Measurements from ENCODE around the gene SASH1. TPM values are rescaled to one million over a fixed set of nuclear protein-coding genes. Genes with fewer than 3 reads are reported as not detected.

The SASH1 gene
- total RNA-seq, 5 donors from 2014 or later (not counting 1 experiment from before 2014, with no cell fraction given): 0.26 to 5.5 (median 0.95) TPM

- no peaks in the 10 kb centered on the region for H3K36me3 Mint-ChIP-seq
- H3K27me3 ChIP-seq (replicated peaks in 1 of 2; ENCODE audit: control insufficient read depth in 2 of 2, extremely low read depth in 1 of 2, insufficient read depth in 2 of 2, low read length in 1 of 2): peaks cover 16 to 30% of the 10 kb centered on the region in 2 experiments
- no peaks in the 10 kb centered on the region for H3K36me3 ChIP-seq (ENCODE audit: control insufficient read depth in 2 of 2, extremely low read depth in 1 of 2, insufficient read depth in 1 of 2, low read length in 1 of 2)
- ATAC-seq (replicated peaks in 1 of 4) (no peak), DNase-seq (no peak)
- no peak overlapping the region for H3K27ac ChIP-seq (ENCODE audit: low read length)
- H3K27me3 Mint-ChIP-seq: peaks cover 20 to 33% of the 10 kb centered on the region in 2 donors
- H3K9me3 Mint-ChIP-seq: no peaks in the 10 kb centered on the region
- H3K27ac Mint-ChIP-seq: no peak overlapping the region
- no peak overlapping the region for H3K4me3 Mint-ChIP-seq
- H3K4me1 ChIP-seq (ENCODE audit: control insufficient read depth in 1 of 2, extremely low read depth in 1 of 2, insufficient read depth in 2 of 2, low read length in 2 of 2): peaks cover 4 to 9% of the 10 kb centered on the region in 2 experiments
- H3K4me1 Mint-ChIP-seq: peaks cover 14 to 18% (median 15%) of the 10 kb centered on the region in 3 donors
- ChIA-PET POLR2A (no interaction called here), CTCF (no interaction called here)
- H3K9me3 ChIP-seq: no peaks in the 10 kb centered on the region
- 98% methylated on average over 4 of the region's 5 CpGs for WGBS (ENCODE audit: insufficient coverage)
- H3K4me3 ChIP-seq (ENCODE audit: control insufficient read depth in 1 of 2, extremely low read depth in 1 of 2, low read length in 1 of 2): no peak overlapping the region
Observed at GRCh38 chr6:148339766-148340165, 2.9 kb upstream of the SASH1 start.

- Histone ChIP-seq H3K27me3 (replicated peaks in 1 of 2; ENCODE audit: control insufficient read depth in 2 of 2, extremely low read depth in 1 of 2, insufficient read depth in 2 of 2, low read length in 1 of 2) (peaks cover 18 to 34% of the 10 kb centered on the region in 2 experiments), H3K9me3 (no peaks in the 10 kb centered on the region), H3K4me3 (ENCODE audit: control insufficient read depth in 1 of 2, extremely low read depth in 1 of 2, low read length in 1 of 2) (no peak overlapping the region), H3K27ac (ENCODE audit: low read length) (no peak overlapping the region), H3K36me3 (ENCODE audit: control insufficient read depth in 2 of 2, extremely low read depth in 1 of 2, insufficient read depth in 1 of 2, low read length in 1 of 2) (no peaks in the 10 kb centered on the region), H3K4me1 (ENCODE audit: control insufficient read depth in 1 of 2, extremely low read depth in 1 of 2, insufficient read depth in 2 of 2, low read length in 2 of 2) (peaks cover 4 to 9% of the 10 kb centered on the region in 2 experiments)
- Mint-ChIP-seq H3K27ac (no peak overlapping the region), H3K4me3 (no peak overlapping the region), H3K36me3 (no peaks in the 10 kb centered on the region), H3K27me3 (peaks cover 29 to 41% of the 10 kb centered on the region in 2 donors), H3K4me1 (peaks cover 14 to 18% (median 15%) of the 10 kb centered on the region in 3 donors), H3K9me3 (no peaks in the 10 kb centered on the region)
- CTCF ChIA-PET: no interaction called here
- DNase-seq (no peak), ATAC-seq (replicated peaks in 1 of 4) (no peak)
- POLR2A ChIA-PET: no interaction called here
- WGBS (ENCODE audit: insufficient coverage): 93% methylated on average over 3 of the region's 9 CpGs
Observed at GRCh38 chr6:148340586-148341297, 1.9 kb upstream of the SASH1 start.

GRCh38 chr6:148342100-148342349, 613 bp upstream of the SASH1 start:
- H3K36me3 Mint-ChIP-seq: no peaks in the 10 kb centered on the region
- Histone ChIP-seq H3K27ac (ENCODE audit: low read length) (no peak overlapping the region), H3K4me3 (ENCODE audit: control insufficient read depth in 1 of 2, extremely low read depth in 1 of 2, low read length in 1 of 2) (peak overlapping the region; percentile 31 to 82), H3K27me3 (replicated peaks in 1 of 2; ENCODE audit: control insufficient read depth in 2 of 2, extremely low read depth in 1 of 2, insufficient read depth in 2 of 2, low read length in 1 of 2) (peaks cover 18 to 34% of the 10 kb centered on the region in 2 experiments), H3K4me1 (ENCODE audit: control insufficient read depth in 1 of 2, extremely low read depth in 1 of 2, insufficient read depth in 2 of 2, low read length in 2 of 2) (peaks cover 4 to 9% of the 10 kb centered on the region in 2 experiments), H3K36me3 (ENCODE audit: control insufficient read depth in 2 of 2, extremely low read depth in 1 of 2, insufficient read depth in 1 of 2, low read length in 1 of 2) (no peaks in the 10 kb centered on the region), H3K9me3 (no peaks in the 10 kb centered on the region)
- no peaks in the 10 kb centered on the region for H3K9me3 Mint-ChIP-seq
- no peak overlapping the region for H3K27ac Mint-ChIP-seq
- ChIA-PET POLR2A (no interaction called here), CTCF (no interaction called here)
- DNase-seq (no peak), ATAC-seq (replicated peaks in 1 of 4) (no peak)
- H3K4me3 Mint-ChIP-seq: peak overlapping the region; percentile 71 to 81 (median 72)
- peaks cover 31 to 49% of the 10 kb centered on the region in 2 donors for H3K27me3 Mint-ChIP-seq
- H3K4me1 Mint-ChIP-seq: peaks cover 14 to 18% (median 15%) of the 10 kb centered on the region in 3 donors
- WGBS (ENCODE audit: insufficient coverage): 30% methylated on average over 8 of the region's 8 CpGs

- no peaks in the 10 kb centered on the region for H3K9me3 ChIP-seq
- ATAC-seq (replicated peaks in 1 of 4): no peak
- no peak for DNase-seq
- H3K4me1 ChIP-seq (ENCODE audit: control insufficient read depth in 1 of 2, extremely low read depth in 1 of 2, insufficient read depth in 2 of 2, low read length in 2 of 2): peaks cover 4 to 9% of the 10 kb centered on the region in 2 experiments
- H3K36me3 Mint-ChIP-seq: no peaks in the 10 kb centered on the region
- H3K27me3 ChIP-seq (replicated peaks in 1 of 2; ENCODE audit: control insufficient read depth in 2 of 2, extremely low read depth in 1 of 2, insufficient read depth in 2 of 2, low read length in 1 of 2): peaks cover 18 to 35% of the 10 kb centered on the region in 2 experiments
- no peak overlapping the region for H3K27ac ChIP-seq (ENCODE audit: low read length)
- no peak overlapping the region for H3K27ac Mint-ChIP-seq
- H3K27me3 Mint-ChIP-seq: peaks cover 39 to 53% of the 10 kb centered on the region in 2 donors
- H3K4me3 Mint-ChIP-seq: peak overlapping the region; percentile 7 to 39 (median 8)
- H3K36me3 ChIP-seq (ENCODE audit: control insufficient read depth in 2 of 2, extremely low read depth in 1 of 2, insufficient read depth in 1 of 2, low read length in 1 of 2): no peaks in the 10 kb centered on the region
- H3K9me3 Mint-ChIP-seq: no peaks in the 10 kb centered on the region
- H3K4me3 ChIP-seq (ENCODE audit: control insufficient read depth in 1 of 2, extremely low read depth in 1 of 2, low read length in 1 of 2): peak overlapping the region in 1 of 2 donors; percentile 82
- ChIA-PET CTCF (no interaction called here), POLR2A (no interaction called here)
- peaks cover 14 to 18% (median 15%) of the 10 kb centered on the region in 3 donors for H3K4me1 Mint-ChIP-seq
- WGBS (ENCODE audit: insufficient coverage): 6% methylated on average over 23 of the region's 34 CpGs
Observed at GRCh38 chr6:148343047-148343782, 577 bp downstream of the SASH1 start.

GRCh38 chr6:148345176-148345575, 2.5 kb downstream of the SASH1 start:
- Mint-ChIP-seq H3K36me3 (no peaks in the 10 kb centered on the region), H3K4me1 (peaks cover 14 to 18% (median 15%) of the 10 kb centered on the region in 3 donors), H3K27me3 (peaks cover 47 to 55% of the 10 kb centered on the region in 2 donors), H3K9me3 (no peaks in the 10 kb centered on the region), H3K27ac (no peak overlapping the region), H3K4me3 (no peak overlapping the region)
- ChIA-PET POLR2A (no interaction called here), CTCF (no interaction called here)
- Histone ChIP-seq H3K27me3 (replicated peaks in 1 of 2; ENCODE audit: control insufficient read depth in 2 of 2, extremely low read depth in 1 of 2, insufficient read depth in 2 of 2, low read length in 1 of 2) (peaks cover 16 to 36% of the 10 kb centered on the region in 2 experiments), H3K36me3 (ENCODE audit: control insufficient read depth in 2 of 2, extremely low read depth in 1 of 2, insufficient read depth in 1 of 2, low read length in 1 of 2) (no peaks in the 10 kb centered on the region), H3K4me3 (ENCODE audit: control insufficient read depth in 1 of 2, extremely low read depth in 1 of 2, low read length in 1 of 2) (no peak overlapping the region), H3K27ac (ENCODE audit: low read length) (no peak overlapping the region), H3K9me3 (no peaks in the 10 kb centered on the region), H3K4me1 (ENCODE audit: control insufficient read depth in 1 of 2, extremely low read depth in 1 of 2, insufficient read depth in 2 of 2, low read length in 2 of 2) (peaks cover 4 to 9% of the 10 kb centered on the region in 2 experiments)
- 70% methylated on average over 1 of the region's 1 CpG for WGBS (ENCODE audit: insufficient coverage)
- no peak for DNase-seq
- no peak for ATAC-seq (replicated peaks in 1 of 4)

GRCh38 chr6:148345578-148345977, 2.9 kb downstream of the SASH1 start:
- DNase-seq (no peak), ATAC-seq (replicated peaks in 1 of 4) (no peak)
- Mint-ChIP-seq H3K9me3 (no peaks in the 10 kb centered on the region), H3K27me3 (peaks cover 47 to 54% of the 10 kb centered on the region in 2 donors), H3K36me3 (no peaks in the 10 kb centered on the region), H3K4me3 (no peak overlapping the region), H3K27ac (no peak overlapping the region), H3K4me1 (peaks cover 14 to 18% (median 15%) of the 10 kb centered on the region in 3 donors)
- WGBS (ENCODE audit: insufficient coverage): 53% methylated on average over 2 of the region's 4 CpGs
- no peaks in the 10 kb centered on the region for H3K9me3 ChIP-seq
- ChIA-PET POLR2A (no interaction called here), CTCF (no interaction called here)
- H3K27me3 ChIP-seq (replicated peaks in 1 of 2; ENCODE audit: control insufficient read depth in 2 of 2, extremely low read depth in 1 of 2, insufficient read depth in 2 of 2, low read length in 1 of 2): peaks cover 16 to 33% of the 10 kb centered on the region in 2 experiments
- no peaks in the 10 kb centered on the region for H3K36me3 ChIP-seq (ENCODE audit: control insufficient read depth in 2 of 2, extremely low read depth in 1 of 2, insufficient read depth in 1 of 2, low read length in 1 of 2)
- H3K27ac ChIP-seq (ENCODE audit: low read length): no peak overlapping the region
- peaks cover 4 to 9% of the 10 kb centered on the region in 2 experiments for H3K4me1 ChIP-seq (ENCODE audit: control insufficient read depth in 1 of 2, extremely low read depth in 1 of 2, insufficient read depth in 2 of 2, low read length in 2 of 2)
- H3K4me3 ChIP-seq (ENCODE audit: control insufficient read depth in 1 of 2, extremely low read depth in 1 of 2, low read length in 1 of 2): no peak overlapping the region

Measured in T-cell (primary cell).